NCI-H2107 (cell line): ENCODE data around the gene CCR8.

Source experiments
- DNase-seq: peaks from one replicate; lab custom pipeline; 2025; lab: John Stamatoyannopoulos, UW

CCR8 gene

GRCh38 chr3:39329493-39329892 lies at the start of gene CCR8:
TSS of gene CCR8 (plus strand) at chr3:39329709. CDS start at chr3:39332332, 2,623 bp downstream.
- DNase-seq = no peak

- no peak for DNase-seq
These were observed 49.6 kb upstream of the CCR8 start, which contains the start of gene CX3CR1 for GRCh38 chr3:39279745-39280517. TSS of gene CX3CR1 (minus strand) at chr3:39280036. CDS start at chr3:39266509, 13,527 bp downstream.

GRCh38 chr3:39280571-39280970 lies 48.9 kb upstream of the CCR8 start:
- DNase-seq = no peak

GRCh38 chr3:39281533-39281932 lies 48.0 kb upstream of the CCR8 start:
- DNase-seq = no peak

- DNase-seq = no peak
These were observed 47.5 kb upstream of the CCR8 start for GRCh38 chr3:39282057-39282456.

GRCh38 chr3:39284457-39284881 lies 45.0 kb upstream of the CCR8 start:
- no peak for DNase-seq

- DNase-seq = no peak
These were observed 44.2 kb upstream of the CCR8 start for GRCh38 chr3:39285332-39285731.

GRCh38 chr3:39286771-39287170 lies 42.7 kb upstream of the CCR8 start:
- DNase-seq = no peak

- no peak for DNase-seq
These were observed 42.0 kb upstream of the CCR8 start for GRCh38 chr3:39287216-39288164.

GRCh38 chr3:39288300-39288808 lies 41.2 kb upstream of the CCR8 start:
- DNase-seq = peak; percentile 31

- DNase-seq = no peak
These were observed 40.4 kb upstream of the CCR8 start for GRCh38 chr3:39289107-39289506.

- no peak for DNase-seq
These were observed 39.3 kb upstream of the CCR8 start for GRCh38 chr3:39290255-39290654.

- peak; percentile 2 for DNase-seq
These were observed 37.6 kb upstream of the CCR8 start for GRCh38 chr3:39291903-39292329.

- no peak for DNase-seq
These were observed 36.5 kb upstream of the CCR8 start for GRCh38 chr3:39292961-39293360.

- no peak for DNase-seq
These were observed 34.9 kb upstream of the CCR8 start for GRCh38 chr3:39294446-39295183.

- no peak for DNase-seq
These were observed 34.2 kb upstream of the CCR8 start for GRCh38 chr3:39295184-39295775.

GRCh38 chr3:39296197-39297077 lies 33.1 kb upstream of the CCR8 start:
- no peak for DNase-seq

GRCh38 chr3:39299279-39299678 lies 30.2 kb upstream of the CCR8 start:
- DNase-seq = no peak

GRCh38 chr3:39302178-39302577 lies 27.3 kb upstream of the CCR8 start:
- DNase-seq = no peak

- no peak for DNase-seq
These were observed 16.2 kb upstream of the CCR8 start for GRCh38 chr3:39313289-39313688.
